AG08396 (cell line): ENCODE data around the gene RUNDC1.
A peak's percentile ranks its signal among the peaks of the same experiment; 100 is the strongest.
"Not testable (repeated sequence)": the region's sequence is repeated elsewhere in the genome, so short reads cannot be mapped to it uniquely, and the experiment has no call there.

Experiments
- DNase-seq: peaks from one replicate; pipeline ENCODE4 v3.0.0; 2012; ENCODE audit warnings: low spot score, mixed read lengths

RUNDC1 gene

GRCh38 chr17:42980274-42980765, at the start of gene RUNDC1:
Gene RUNDC1 (plus strand): TSS chr17:42980565. CDS start chr17:42980577, 12 bp downstream.
- DNase-seq = peak; percentile 98

GRCh38 chr17:42937712-42938596, 42.4 kb upstream of the RUNDC1 start:
- DNase-seq = peak; percentile 63

- DNase-seq = no peak
Measured at GRCh38 chr17:42944211-42944610, 36.2 kb upstream of the RUNDC1 start.

DNA sequence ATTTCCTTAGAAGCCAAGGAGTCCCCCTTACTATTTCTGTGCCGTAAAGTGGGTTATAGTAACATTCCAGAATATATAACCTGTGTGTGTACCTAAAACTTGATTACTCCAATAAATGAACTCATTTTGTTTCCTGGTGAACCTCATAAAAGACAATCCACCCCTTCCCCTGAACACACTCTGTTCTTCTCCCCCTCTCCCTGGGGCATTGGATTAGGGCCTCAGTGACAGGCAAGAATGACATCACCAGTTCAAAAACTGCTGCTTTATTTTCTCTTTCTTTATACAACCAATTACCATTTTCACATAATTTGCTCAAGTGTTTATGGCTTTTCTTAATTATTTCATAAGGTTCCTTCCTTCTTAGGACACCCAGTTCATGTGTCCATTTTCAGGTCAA, 33.6 kb upstream of the RUNDC1 start:
- no peak for DNase-seq

DNA sequence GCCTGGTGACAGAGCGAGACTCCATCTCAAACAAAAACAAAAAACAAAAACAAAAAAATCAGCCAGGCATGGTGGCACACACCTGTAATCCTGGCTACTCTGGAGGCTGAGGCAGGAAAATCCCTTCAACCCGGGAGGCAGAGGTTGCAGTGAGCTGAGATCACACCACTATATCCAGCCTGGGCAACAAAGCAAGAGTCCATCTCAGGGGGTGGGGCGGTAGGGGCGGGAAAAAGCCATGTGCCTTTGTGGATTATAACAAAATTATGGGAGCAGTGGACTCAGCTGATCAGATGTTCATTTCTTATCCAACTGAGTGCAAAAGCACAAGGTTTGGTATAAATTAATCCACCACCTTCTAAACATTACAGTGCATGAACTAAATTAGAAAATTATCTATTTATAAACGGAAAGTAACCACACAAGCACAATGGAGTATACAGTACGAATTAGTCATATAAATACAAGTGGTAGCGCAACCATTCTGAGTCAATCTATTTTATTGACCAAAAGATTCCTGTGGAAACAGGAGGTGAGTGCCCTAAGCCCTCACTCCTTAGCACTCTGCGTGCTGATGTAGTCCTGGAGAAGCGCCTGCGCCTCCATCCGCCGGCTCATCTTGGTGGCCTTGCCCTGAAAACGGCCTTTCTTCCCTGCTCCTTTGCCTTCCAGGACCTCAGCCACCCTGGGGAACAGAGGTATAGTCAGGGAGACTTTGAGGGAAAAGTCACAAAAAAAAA, 30.2 kb upstream of the RUNDC1 start:
- DNase-seq = peak; percentile 53

- DNase-seq = no peak
Measured at GRCh38 chr17:42953669-42954068, 26.7 kb upstream of the RUNDC1 start.

DNA sequence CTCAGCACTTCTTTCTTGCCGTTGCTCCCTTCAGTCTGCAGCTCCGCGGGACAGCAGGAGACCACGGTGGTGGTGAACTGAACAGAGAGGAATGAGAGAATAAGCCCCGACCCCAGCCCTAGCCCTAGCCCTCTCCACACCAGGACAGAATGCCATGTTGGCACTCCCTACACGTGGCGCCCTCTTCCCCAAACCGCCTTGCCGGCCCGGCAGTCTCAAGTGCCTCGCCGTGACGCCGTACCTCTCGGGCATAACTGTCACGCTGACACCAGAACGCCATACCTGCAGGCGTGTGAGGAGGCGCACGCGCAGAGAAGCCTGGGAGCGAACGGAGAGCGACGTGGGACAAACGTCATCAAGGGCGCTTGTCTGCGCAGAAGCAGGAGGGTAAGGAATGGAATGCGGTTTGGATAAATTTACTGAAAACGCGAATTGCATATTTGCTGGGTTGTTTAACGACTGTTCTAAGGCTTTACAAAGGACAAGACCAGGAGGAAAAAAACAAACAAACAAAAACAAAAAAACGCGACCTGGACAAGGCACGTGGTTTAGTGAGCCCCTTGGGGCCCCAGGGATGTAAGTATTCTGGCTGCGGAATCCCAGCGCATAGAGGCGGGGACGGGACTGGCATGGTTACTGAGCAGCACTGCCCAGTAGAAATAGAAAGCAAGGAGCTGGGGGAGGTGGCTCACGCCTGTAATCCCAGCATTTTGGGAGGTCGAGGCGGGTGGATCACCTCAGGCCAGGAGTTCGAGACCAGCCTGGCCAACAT, 16.0 kb upstream of the RUNDC1 start, which contains the start of gene AARSD1:
AARSD1 (minus strand) TSS at position 294 of the 772 bp plus-strand sequence; CDS start at position 280, 14 bp downstream.
- peak; percentile 90 for DNase-seq

- DNase-seq = no peak
Measured at GRCh38 chr17:42967925-42968324, 12.4 kb upstream of the RUNDC1 start.

- DNase-seq = peak; percentile 47
Measured at GRCh38 chr17:42969001-42969581, 11.3 kb upstream of the RUNDC1 start.

DNA sequence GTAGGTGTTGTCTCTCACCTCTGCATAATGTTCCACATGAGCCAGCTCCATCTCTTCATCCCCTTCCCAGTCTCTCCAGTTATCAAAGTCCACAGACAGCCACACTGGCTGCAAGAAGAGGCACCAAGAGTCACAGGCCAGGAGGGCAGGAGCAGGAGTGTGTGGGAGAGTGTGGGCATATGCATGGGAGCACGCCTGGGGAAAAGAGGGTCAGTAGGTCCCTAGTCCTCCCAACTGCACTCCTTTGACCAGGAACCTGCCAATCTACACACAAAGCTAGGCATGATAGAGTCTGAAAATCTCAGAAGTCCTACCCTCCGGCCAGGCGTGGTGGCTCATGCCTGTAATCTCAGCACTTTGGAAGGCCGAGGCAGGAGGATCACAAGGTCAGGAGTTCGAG, 8.8 kb upstream of the RUNDC1 start:
- no peak for DNase-seq

- not testable (repeated sequence) for DNase-seq
Measured at GRCh38 chr17:42973323-42973722, 7.0 kb upstream of the RUNDC1 start.

GRCh38 chr17:42975265-42975664, 5.1 kb upstream of the RUNDC1 start:
- DNase-seq = no peak

- not testable (repeated sequence) for DNase-seq
Measured at GRCh38 chr17:42975701-42976100, 4.7 kb upstream of the RUNDC1 start.

DNA sequence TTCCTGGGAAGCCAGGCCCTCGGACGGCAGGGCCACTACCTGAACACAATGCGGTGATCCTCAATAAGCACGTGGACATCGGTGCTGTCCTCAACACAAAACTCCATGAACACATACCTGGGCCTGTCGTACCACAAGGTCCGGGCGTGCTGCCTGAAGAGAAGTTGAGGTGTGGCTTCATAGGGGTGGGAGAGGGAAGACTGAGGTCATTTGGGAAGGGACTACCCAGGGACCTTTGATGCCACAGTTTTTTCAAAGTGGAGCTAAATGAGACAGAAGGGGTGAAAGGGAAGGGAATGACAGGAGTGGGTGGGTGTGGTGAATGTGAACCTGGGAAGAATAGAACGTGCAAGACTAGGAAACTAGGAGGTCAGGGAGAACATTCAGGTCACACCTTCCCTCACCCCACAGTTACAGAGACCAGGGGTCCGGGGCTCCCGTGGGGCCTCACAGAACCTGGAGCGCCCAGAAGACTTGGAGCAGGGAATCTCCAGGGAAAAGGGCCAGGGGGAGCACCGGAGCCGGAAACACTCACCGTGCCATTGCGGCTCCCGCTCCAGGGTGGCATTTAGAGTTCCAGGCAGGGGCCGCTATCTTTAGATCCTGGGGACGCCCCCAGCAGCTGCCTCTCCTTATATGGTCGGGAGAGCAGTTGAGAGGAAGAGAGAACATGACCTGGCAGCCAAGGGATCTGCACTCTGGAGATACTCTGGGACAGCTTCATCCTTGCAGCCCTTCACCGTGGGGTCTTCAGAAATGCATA, 673 bp upstream of the RUNDC1 start, which contains the start of gene PTGES3L:
PTGES3L (minus strand) TSS at position 570 of the 763 bp plus-strand sequence; CDS start at position 543, 27 bp downstream.
- peak; percentile 65 for DNase-seq

DNA sequence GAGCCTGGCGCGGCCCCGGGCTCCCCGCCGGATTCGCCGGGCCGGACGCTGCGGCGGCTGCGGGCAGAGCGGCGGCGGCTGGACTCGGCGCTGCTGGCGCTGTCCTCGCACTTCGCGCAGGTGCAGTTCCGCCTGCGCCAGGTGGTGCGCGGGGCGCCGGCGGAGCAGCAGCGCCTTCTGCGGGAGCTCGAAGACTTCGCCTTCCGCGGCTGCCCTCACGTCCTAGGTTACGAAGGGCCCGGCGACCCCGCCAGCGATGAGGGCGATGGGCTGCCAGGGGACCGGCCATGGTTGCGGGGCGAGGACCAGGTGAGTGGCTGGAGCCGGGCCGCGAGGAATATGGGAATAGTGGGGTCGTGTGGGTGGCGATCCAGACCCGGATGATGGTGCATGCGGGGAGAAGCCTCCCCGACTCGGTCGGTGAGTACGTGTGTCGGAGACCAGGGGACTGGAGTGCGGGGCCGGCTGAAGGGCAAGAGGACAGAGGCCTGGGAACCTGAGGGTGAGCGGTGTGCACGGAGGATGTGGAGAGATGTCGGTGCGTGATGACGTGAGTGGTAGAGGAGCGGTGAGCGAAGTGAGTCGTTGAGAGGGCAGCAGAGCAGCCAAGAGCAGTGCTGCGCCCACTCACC, 517 bp downstream of the RUNDC1 start:
- DNase-seq = peak; percentile 67

- no peak for DNase-seq
Measured at GRCh38 chr17:42982266-42982665, 1.9 kb downstream of the RUNDC1 start.

DNA sequence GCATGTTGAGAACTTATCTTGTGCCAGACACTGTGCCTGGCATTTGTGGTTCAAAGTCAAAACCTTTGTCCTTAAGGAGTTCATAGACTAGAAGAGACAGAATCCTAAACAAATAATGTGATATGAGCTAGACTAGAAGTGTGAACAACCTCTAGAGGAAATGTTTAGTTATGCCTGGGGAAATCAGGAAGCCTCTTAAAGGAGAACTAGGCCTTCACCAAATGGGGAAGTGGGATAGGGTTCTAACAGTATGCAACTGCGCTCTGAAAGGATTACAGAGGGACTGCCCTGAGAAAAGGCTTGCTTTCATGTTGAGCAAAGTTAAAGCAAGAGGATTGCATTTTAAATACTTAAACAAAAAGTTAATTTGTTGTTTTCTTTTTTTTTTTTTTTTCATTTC, 4.9 kb downstream of the RUNDC1 start:
- no peak for DNase-seq

- no peak for DNase-seq
Measured at GRCh38 chr17:42989141-42989540, 8.8 kb downstream of the RUNDC1 start.

- DNase-seq = no peak
Measured at GRCh38 chr17:42989726-42990652, 9.6 kb downstream of the RUNDC1 start.
